ENCODE measurements around the gene TGM5.
"Not testable (repeated sequence)": the region's sequence is repeated elsewhere in the genome, so short reads cannot be mapped to it uniquely, and the experiment has no call there.

The TGM5 gene

GRCh38 chr15:43244092-43244491 is 22.6 kb downstream of the TGM5 start:
- no peak for DNase-seq

GRCh38 chr15:43243020-43243645 is 23.6 kb downstream of the TGM5 start:
- DNase-seq = no peak

GRCh38 chr15:43242616-43243015 is 24.1 kb downstream of the TGM5 start:
- no peak for DNase-seq

DNA sequence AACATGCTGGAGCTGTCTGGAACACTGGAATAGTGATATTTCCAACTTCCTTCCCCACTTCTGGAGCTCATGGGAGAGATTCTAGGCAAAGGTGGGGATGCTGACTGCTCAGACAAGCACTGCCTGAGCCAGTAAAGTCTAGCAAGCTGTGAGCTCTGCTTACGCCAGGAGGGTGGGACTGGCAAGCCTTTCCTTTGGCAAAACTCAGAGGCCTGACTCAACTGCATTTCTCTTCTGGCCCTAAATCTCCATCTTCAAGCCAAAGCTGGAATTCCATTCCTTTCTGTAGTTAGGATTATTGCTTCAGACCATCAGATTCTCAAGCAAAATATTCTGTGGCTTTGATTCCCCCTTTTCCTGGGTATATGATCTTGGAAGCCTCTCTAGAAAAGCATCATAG is 25.6 kb downstream of the TGM5 start:
- no peak for DNase-seq

GRCh38 chr15:43239732-43240491 is 26.8 kb downstream of the TGM5 start:
- no peak for DNase-seq

DNA sequence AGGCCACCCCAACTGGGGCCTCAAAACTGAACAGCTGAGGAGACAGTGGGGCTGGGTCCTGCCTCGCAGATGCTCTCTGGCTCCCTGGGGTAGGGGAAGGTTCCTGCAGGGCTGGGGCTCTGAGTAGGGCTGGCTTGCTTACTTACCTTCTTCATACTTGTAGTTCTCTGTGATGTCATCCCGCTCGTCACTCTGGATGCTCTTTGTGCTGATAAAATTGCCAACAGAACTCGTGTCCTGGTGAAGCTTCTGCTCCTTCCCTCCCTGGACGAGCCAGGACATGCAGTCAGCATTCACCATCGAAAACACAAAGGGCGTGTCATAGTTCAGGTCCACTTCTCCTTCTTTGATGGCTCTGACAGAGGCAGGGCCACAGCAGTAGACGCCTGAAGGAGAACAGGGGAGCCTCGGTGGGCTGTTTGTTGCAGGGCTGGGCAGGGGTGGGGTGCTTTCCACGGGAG is 28.0 kb downstream of the TGM5 start:
- DNase-seq = no peak

DNA sequence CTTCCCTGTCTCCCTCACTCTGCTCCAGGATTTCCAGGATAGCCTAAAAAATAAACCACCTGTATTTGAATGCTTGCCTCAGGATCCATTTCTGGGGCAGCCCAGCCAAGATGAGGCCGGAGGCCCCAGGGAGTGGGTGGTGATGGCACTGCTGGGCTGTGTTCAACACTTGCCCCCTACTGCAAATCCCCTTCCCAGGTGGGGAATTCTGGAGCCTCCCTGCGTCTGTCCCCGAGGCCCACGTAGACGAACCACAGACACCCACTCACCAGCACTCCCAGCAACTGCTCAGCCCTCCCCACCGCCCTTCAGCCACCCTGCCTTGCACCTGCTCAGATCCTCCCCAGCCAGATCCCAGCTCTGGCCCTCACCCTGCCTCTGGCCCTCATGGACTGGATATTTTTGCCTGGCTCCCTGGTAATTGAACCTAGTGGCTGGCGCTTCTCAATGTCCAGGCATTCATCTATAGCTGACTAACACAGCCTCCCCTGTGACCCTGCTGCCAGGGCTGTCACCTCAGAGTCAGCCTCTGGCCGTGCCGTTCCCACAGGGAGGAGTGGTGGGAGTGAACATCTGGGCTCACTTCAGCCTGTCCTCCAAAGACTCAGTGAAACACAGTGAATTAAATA is 28.8 kb downstream of the TGM5 start:
- DNase-seq = no peak

DNA sequence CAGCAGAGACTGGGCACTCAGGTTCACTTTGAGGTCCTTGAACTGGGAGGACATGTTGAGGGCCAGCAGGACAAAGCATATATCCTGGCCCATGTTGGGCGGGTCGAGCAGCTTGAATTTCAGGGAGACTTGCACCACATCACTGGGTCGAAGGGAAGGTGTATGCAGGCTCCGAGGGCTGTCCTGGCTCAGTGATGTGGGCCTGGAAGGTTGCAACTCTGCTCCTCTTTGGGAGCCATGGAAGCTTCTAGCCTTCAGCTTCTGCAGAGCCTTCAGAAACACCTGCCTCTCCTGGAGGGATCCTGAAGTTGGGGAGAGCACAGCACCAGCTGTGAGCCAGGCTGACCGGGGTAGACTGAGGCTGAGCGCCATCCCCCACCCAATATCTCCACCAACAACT is 31.2 kb downstream of the TGM5 start:
- DNase-seq = no peak

GRCh38 chr15:43232289-43232874 is 34.3 kb downstream of the TGM5 start:
- no peak for DNase-seq

GRCh38 chr15:43230640-43231115 is 36.0 kb downstream of the TGM5 start:
- no peak for DNase-seq

DNA sequence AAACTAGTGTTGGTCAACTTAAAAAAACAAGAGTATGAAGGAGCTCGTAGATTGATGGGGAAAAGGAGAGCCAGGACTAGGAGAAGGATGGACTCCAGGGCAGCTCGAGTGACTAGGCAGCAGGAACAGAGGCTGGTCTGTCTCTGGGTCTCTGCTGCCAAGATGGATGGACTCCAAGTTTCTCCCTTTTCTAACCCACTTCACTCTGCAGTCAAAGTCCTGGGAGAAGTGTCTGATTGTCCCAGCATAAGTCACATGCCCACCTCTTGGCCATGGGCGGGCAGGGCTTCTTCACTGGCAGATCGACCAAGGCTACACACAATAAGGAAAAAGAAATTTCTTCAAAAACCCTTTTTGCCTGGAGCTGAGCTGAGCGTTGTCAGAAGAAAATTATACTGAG is 36.8 kb downstream of the TGM5 start:
- no peak for DNase-seq

DNA sequence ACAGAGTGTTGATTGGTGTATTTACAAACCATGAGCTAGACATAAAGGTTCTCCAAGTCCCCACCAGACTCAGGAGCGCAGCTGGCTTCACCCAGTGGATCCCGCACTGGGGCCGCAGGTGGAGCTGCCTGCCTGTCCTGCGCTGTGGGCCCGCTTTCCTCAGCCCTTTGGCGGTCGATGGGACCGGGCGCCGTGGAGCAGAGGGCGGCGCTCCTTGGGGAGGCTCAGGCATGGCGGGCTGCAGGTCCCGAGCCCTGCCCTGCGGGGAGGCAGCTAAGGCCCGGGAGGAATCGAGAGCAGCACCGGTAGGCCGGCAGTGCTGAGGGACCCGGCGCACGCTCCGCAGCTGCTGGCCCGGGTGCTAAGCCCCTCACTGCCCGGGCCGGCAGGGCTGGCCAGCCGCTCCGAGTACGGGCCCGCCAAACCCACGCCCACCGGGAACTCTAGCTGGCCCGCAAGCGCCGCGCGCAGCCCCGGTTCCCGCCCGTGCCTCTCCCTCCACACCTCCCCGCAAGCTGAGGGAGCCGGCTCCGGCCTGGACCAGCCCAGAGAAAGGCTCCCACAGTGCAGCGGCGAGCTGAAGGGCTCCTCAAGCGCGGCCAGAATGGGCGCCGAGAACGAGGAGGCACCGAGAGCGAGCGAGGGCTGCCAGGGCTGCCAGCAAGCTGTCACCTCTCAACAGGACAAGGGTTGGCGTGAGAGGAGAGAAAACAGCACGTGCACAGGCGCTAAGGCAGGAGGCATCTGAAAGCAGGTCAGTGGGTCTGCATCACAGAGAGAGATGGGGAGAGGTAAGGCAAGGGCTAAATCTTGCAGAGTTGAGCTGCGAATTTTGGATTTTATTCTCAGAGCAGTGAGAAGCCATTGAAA is 40.1 kb downstream of the TGM5 start:
- no peak for DNase-seq

- DNase-seq = not testable (repeated sequence)
Observed at GRCh38 chr15:43225950-43226255, 40.8 kb downstream of the TGM5 start.

DNA sequence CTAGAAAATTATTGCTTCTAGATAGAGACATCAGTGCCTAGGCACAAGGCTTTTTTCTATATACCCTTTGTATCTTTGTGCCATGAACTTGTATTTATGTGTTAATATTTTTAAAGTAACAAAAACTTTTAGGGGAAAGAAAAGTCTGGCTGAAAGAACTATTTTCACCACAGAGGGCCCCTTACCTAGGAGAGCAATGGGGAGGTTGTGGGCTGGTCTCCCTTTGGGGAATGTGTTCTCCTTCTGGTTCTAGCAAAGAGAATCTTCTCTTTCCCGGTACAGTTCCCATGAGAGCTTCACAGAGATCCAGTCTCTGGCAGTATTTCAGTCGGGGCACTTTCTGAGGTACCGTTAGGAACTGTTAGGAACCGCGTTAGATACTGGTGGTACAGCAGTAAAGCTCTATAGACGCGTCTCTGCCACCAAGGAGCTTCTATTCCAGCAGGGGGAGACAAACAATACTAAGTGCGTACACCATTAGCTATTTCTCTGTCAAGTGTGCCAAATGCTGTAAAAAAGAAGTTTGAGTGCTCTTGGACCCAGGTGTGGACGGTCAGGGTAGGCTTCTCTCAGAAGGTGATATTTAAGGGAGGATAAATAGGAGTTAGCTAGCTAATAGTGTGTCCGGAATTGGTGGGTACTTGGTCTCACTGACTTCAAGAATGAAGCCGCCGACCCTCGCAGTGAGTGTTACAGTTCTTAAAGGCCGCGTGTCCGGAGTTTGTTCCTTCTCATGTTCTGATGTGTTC is 41.4 kb downstream of the TGM5 start:
- DNase-seq = no peak

GRCh38 chr15:43221422-43221821 is 45.3 kb downstream of the TGM5 start:
- no peak for DNase-seq

- DNase-seq = no peak
Observed at GRCh38 chr15:43220991-43221403, 45.7 kb downstream of the TGM5 start, which contains the start of gene EPB42. EPB42 (minus strand) TSS chr15:43221018; CDS start chr15:43220825, 193 bp downstream.

GRCh38 chr15:43219929-43220928 is 46.5 kb downstream of the TGM5 start:
- DNase-seq = no peak

DNA sequence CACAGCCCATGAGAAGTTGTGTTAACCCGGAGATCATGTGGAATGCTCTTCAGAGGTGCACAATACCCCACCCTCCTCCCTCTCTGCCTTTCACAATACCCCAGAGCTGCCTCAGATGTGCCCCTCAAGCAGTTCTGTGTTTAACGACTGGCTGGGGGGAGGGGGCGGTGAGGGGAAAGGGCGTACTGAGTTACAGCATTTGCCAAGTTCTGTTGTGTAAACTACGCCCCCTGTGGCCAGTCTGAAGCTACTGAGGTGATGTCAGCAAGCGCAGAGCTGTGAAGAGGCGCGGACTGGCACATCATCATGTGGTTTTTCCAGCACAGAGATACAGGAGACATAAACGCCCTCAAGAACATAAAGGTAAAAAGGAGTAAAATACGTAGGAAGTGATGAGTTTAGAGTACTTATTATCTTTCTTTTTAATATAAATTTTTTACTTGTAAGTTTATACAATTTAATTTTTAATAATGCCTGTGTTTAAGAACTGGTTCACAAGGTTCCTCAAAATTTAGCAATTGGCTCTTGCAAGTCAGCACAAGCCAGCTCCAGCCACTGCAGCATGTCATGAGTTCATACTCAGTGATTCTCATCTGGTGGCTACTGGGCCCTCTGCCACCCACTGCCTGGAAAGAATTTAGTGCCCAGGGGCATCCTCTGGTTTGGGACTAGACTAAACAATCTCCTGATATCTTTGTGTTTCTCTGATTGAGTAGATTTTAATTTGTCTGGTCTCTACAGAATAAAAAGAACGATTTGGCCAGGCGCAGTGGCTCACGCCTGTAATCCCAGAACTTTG is 47.6 kb downstream of the TGM5 start:
- DNase-seq = no peak

GRCh38 chr15:43215961-43216360 is 50.8 kb downstream of the TGM5 start:
- DNase-seq = no peak

Measured in NCI-H2029 treated with DMSO at 0.1 percent for 48 hours (cell line).